Stimulated activated CD4-positive, alpha-beta T cell treated with anti-CD3 and anti-CD28 coated beads, TNF-alpha, amount 100 ng/mL, for 24 hours (primary cell): ENCODE measurements around the gene SON.
"Not testable (repeated sequence)": the region's sequence is repeated elsewhere in the genome, so short reads cannot be mapped to it uniquely, and the experiment has no call there.

ENCODE experiments used
- DNase-seq, 3 experiments: peaks; one replicate each; pipeline ENCODE4 v3.0.0-alpha.2; 2020; ENCODE audit warnings: low read depth in 3 of 3

SON gene

GRCh38 chr21:33576741-33577141 lies 33.9 kb downstream of the SON start:
- DNase-seq = not testable (repeated sequence)

- DNase-seq = no peak
Observed at GRCh38 chr21:33578214-33578613, 35.4 kb downstream of the SON start.

GRCh38 chr21:33578959-33579542 lies 36.2 kb downstream of the SON start:
- DNase-seq = no peak

GRCh38 chr21:33584455-33584854 lies 41.6 kb downstream of the SON start:
- DNase-seq = no peak

GRCh38 chr21:33586927-33587326 lies 44.1 kb downstream of the SON start:
- DNase-seq = no peak

GRCh38 chr21:33587792-33588484 lies 45.1 kb downstream of the SON start:
- peak in 1 of 3 experiments; percentile 18 for DNase-seq

GRCh38 chr21:33588485-33589335 lies 45.9 kb downstream of the SON start, which contains the start of gene DONSON:
Gene DONSON, minus strand, starts transcription at chr21:33588684. Its CDS starts 43 bp downstream, at chr21:33588641.
- peak; percentile 70 to 84 (median 78) for DNase-seq

GRCh38 chr21:33598051-33598450 lies 55.2 kb downstream of the SON start:
- DNase-seq = no peak

GRCh38 chr21:33608559-33608958 lies 65.7 kb downstream of the SON start:
- DNase-seq = no peak

- DNase-seq = no peak
Observed at GRCh38 chr21:33611006-33611744, 68.3 kb downstream of the SON start.

- not testable (repeated sequence) for DNase-seq
Observed at GRCh38 chr21:33617565-33617964, 74.7 kb downstream of the SON start.

GRCh38 chr21:33618407-33618806 lies 75.6 kb downstream of the SON start:
- no peak for DNase-seq

GRCh38 chr21:33619726-33620125 lies 76.9 kb downstream of the SON start:
- no peak for DNase-seq

GRCh38 chr21:33622253-33622652 lies 79.4 kb downstream of the SON start:
- DNase-seq = no peak

- not testable (repeated sequence) for DNase-seq
Observed at GRCh38 chr21:33626151-33626550, 83.3 kb downstream of the SON start.
